ENCODE measurements around the gene GABARAP.

GABARAP gene

DNA sequence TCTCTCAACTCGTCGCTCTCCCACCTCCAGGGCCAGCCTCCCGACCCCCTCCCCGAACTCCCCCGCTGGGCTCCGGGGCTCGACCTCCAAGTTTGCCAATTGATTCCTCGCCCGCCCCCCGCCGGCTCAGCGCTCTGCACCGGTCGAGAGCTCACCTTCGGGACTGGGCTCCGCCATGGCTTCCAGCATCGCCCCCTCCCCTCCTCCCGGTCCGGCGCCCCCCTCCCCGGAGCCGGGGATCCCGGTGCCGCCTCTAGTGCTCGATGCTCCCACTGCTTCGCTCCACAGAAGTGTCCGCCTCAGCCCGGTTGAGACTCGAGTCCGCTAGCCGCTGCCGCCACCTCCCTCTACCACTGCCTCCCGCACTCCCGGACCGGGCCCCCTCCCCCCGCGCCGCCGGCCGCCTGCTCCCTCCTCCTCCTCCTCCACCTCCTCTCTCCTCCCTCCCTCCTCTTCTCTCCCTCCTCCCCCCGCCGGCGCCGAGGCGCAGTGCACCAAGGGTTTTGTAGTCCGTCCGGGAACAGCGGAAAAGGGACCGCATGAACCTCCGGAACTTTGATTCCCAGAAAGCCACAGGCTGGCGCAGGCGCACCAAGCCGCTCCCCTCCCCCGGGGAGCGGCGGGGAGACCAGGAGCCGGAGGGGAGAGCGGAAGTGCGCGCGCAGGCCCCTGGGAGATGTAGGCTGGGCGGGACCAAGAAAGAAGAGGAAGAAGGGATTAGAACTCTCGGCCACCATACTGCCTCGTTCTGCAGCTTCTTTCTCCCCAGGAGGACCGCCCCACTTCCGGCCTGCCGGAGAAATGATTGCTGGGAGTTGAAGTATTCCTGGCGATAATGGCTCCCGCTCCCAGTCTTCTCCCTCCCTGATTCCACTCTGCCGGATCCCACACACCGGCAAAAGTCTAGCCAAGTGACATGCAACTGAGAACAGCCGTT lies 2.9 kb downstream of the GABARAP start, which contains the start of gene PHF23:
TSS of gene PHF23 (minus strand) at position 367 of the 937 bp plus-strand sequence. CDS start at position 189, 178 bp downstream.
- peak; percentile 94 to 98 (median 96) for DNase-seq

DNA sequence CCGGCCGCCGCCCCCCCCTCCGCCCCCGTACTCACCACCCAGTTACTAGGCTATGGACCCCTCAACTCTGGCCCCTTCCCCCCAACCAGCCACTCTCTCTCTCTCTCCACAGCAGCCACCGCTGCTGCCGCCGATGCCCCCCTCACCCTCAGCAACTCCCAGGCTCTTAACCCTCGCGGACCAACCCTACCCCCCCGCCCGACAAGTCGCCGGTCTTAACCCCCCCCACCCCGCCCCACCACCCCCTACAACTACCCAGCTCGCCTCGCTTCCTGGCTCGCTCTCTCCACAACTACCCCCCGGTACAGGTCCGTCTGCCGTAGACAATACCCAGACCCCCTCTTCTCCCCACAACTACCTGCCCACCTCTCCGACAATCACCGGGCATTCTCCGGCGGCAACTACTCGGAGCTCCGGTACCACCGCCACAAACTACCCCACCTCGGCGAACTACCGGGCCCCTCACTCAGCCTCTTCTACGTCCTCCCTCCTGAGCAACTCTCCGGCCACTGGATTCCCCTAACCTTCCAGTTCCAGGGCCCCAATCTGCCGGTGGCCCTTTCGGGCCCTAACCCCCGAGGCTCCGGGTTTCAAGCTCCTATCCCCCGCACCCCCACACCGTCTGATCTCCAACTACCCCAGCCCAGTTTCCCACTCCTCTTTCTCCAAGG lies 3.7 kb downstream of the GABARAP start:
- peak in 2 of 3 experiments; percentile 30 to 57 for DNase-seq

DNA sequence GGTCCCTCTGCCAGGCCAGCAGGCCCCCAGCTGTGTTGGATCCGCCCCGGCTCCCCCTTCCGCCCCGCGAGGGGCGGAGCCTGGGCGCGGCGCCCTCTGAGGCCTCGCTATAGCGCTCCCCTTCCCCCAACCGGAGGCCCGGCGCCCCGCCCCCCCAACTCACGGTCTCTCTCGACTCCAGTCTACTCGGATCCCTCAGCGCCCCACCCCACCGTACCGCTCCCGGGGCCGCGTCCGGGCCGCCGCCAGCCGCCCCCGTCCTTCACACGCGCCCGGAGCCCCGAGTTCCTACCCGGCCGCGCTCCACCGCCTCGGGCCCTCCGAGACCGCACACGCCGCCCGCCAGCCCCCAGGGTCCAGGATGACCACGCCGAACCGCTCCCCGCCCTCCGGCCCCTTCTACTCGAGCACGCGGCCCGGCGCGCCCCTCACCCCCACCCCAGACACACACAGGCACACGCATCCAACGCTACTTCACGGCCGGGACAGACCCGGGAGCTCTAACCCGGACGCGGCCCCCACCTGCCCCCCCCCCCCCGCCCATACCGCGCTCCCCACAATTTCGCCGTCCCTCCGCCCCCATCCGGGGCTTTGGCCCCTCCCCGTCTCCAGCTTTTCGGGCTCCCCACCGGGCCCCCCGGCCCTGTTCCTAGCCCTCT lies 4.4 kb downstream of the GABARAP start:
- DNase-seq = peak; percentile 40 to 67 (median 58)

DNA sequence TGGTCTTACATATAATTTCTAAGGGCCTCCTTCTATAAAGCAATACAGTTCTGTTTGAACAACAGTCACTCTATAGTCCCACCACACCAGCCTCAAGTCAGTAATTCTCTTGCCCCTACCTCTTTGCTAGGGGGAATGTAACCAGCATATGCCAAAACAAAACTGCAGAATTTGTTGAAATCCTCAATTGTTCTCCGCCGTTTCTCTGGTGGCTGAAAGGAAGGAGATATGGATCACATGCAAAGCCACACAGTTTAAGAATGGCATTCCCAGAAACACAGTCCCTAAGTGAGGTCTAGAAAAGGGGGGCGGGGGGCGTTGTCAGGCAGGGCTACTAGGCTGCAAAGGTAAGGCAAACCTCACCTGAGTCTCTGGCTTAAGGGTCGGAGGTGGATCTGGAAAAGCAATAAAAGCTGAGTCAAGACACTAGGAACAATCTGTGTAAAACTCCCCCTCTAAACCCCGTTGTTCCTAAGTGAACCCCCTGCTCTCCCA lies 4.9 kb downstream of the GABARAP start:
- DNase-seq = no peak

DNA sequence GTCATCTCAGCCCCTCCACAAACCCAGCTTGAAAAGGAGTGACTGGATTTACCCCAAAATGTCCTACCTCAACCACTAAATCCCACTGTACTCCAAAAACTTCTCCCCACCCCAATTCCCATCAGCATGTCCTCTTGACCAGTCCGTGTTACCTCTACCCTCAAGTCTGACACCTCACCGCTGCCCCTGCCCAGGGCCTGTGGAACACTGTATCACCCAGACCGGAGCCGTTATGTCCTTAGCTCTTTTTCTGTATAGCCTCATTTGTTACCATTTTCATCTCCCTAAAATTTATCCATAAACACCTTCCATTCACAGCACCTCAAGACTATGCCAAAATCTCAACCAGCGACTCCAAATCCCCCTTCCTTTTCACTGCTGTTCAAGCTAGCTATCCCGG lies 5.4 kb downstream of the GABARAP start:
- no peak for DNase-seq

DNA sequence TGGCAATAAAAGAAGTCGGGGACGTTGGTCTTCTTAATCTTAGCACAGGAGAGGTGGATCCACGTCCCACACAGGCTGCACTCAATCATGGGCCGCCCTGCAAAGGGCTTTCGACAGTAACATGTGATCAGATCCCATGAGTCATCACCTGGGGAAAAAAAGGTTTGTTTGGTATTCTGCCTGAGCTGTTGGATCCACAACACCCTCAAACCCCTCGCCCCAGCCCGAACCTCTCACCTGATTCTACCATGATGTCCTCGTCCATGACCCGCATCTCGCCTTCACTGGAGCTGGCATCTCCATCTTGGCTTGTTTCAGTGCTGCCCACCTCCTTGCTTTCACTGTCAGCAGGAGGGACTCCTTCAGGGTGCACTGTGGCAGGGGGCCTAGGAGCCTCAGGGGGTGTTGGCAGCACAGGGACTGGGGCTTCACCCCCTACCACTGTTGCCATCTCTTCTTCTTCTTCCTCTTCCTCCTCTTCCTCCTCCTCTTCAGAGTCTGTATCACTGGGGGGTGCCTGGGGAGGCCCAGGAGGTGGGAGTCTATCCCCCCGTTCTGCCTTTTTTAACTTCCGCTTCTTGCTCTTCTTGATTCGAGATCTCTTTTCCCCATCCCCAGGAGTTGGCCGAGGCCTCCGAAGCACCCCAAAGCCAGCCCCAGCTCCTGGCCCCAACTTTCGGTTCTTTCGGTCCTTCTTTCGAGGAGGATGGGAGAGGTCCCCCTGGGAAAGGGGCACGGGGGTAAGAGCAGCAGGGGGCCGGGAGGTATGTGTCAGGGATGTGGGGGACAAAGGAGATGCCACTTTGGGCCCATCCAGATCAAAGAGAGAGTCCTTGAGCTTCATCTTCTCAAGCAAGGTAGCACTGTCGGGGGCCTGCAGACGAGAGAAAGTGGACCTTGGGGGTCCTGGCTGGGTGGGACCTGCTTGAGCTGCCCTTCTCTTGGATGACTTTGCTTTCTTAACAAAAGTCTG lies 6.3 kb downstream of the GABARAP start:
- DNase-seq = no peak

DNA sequence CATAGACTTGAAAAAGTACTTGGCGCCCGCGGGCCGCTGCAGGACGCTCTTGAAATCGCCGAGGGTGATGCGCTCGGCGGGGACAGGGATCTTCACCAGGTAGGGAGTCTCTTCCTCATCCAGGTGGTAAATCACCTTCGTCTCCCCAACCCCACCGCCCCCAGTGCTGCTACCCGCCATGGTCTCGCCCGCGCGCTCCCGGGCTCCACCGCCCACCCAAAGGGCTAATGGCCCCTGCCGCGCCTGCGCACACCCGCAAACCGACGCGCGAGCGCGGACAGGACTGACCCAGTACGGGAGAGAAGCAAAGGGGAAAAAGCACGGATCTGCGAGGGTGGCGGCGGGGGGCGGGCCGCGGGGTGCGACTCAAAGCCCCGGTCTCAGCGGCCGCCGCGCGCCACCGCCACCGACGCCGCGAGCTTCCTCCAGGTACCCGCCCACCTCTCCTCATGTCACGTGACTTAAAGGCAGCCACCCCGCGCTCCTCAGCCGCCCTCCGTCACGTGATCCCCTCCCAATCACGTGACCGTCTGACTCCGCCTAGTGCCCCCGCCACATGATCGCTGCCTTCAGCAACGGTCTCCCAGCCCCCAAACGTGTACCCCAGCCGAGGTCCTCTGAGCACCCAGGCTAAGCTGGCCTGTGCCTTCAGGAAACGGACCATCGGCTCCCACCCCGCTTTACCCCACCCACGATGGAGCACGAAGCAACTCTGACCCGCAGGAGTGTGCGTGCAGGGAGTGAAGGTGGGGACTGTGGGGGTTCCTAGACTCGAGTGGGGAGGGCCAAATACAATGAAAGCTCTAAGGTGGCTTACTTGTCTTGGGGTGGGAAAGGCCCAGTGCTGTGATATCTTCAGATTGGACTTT lies 7.9 kb downstream of the GABARAP start, which contains the start of gene DVL2:
TSS of gene DVL2 (minus strand) at position 435 of the 869 bp plus-strand sequence. CDS start at position 180, 255 bp downstream.
- peak; percentile 84 to 90 (median 88) for DNase-seq

DNA sequence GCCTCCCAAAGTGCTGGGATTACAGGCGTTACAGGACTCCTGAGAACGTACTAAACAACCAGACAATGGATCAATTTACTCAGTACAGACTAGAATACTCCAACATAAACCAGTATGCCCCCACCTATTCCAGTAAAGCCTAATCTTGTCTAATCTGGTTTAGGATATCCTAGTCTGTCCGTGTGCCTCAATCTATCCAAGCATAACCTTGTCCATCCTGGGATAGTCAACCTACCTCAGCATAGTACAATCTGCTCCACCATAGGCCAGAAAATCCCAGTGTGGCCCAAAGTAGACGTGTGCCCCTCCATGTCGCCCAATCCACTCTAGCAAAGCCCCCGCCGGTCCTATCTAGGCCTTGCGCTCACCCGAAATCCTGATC lies 8.6 kb downstream of the GABARAP start:
- no peak for DNase-seq

DNA sequence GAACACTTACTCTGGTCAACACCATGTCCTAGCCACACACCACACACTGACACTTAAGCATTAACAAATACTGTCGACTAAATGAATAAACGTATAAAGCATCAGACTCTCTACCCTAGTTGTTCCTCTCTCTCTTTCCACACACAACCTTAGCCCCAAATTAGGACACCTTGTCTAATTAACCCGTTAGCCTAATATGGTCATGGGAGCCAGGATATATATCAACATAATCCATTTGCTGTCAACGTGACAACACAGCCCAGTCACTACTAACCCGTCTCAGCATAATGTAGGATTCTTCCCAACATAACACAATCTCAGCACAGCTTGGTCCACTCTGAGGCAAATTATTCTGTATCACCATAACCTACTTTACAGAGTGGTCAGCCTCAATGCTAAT lies 10.1 kb downstream of the GABARAP start:
- DNase-seq = no peak

DNA sequence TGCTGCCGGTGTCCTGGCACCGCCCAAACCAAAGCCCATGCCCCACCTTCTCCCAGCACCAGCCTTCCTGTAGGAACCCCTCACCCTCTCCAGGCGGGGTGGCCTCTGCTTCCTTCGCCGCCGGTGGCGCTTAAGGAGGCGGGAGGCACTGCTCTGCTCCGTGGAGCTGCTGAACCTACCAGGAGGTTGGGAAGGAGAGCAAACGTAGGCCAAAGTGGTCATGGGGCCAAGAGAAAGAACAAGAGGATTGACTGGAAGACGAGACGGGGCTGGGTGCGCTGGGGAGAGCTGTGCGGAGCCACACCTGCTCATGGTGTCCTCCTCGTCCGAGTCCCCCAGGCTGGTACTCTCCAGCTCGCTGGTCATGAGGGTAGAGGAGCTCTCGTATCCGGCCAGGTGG lies 12.7 kb downstream of the GABARAP start:
- no peak for DNase-seq

DNA sequence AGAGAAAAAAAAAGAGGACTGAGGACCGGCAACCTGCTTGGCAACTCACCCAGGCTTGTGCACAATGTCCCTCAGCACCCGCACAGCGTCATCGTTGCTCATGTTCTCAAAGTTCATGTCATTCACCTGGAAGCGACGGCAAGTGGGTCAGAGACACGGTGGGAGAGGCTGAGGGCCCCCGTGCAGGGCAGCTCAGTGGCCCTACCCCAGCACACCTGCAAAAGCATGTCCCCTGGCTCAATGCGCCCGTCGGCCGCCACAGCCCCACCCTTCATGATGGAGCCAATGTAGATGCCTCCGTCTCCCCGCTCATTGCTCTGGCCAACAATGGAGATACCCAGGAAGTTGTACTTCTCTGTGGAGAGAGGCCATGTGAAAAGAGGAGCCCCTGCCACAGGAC lies 13.3 kb downstream of the GABARAP start:
- DNase-seq = no peak

DNA sequence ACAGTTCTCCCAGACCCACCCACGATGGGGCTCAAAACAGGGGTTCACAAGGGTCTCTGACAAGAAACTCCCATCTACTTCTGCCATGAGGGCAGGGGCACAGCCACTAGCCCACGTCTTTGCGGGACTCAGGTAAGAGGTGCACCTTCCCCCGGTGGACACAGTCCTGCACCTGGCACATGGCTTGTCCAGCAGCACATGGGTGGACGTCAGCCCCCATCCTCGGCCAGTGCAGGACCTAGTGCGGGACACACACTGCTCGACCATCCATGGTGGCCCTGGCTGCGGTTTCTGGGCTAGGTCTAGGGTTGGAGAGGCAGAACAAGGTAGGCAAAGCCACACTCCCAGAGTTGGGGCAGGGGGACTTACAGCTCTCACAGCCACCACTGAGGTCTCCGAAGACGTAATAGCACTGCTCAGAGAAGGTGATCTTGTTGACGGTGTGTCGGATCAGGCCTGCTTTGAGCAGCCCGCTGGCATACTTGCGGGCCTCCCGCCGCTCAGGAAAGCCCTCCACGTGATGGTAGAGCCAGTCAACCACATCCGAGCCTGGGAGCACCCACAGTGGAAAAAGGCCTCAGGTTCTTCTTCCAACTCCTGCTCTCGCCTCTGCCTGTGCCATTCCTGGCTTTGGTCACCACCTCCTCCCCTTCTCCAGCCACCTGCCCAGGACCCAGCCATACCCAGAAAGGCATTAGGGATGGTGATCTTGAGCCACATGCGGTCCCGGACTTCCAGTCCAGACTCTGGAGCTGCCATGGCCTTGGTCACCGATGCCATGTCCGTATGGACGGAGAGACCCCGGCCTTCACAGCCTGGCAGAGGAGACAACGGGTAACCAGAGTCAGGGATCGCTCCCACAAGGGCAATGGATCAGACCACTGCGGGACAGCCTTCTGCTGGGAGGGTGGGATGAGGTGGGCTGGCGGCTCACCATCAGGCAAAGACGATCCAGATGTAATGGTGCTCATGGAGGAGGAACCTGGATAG lies 15.2 kb downstream of the GABARAP start:
- no peak for DNase-seq

DNA sequence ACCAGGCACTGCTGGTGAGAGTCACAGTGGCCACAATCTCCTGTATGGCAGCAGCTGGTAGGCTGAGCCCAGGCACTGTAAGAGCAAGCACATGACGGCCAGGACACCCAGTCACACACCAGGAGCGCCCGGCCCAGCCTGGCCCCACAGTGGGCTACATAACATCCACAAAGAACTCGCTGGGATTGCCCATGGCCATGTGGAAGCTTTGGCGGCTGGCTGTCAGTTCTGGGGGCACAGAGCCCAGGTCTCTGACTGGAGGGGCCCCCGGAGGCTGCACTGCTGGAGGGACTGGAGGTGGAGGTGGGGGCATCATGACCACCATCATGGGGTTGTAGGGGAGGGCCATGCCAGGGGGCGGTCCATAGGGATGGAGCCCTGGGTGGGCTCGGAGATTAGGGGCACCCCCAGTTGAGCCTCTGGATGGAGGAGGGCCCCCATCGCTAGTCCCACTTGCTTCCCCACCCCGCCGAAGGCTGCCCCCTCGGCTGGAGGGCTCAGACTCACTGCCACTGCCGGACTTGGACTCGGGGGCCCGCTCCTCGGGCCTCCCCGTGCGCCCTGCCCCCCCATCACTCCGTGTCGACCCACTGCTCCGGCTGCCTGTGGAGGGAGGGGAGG lies 16.4 kb downstream of the GABARAP start:
- no peak for DNase-seq

DNA sequence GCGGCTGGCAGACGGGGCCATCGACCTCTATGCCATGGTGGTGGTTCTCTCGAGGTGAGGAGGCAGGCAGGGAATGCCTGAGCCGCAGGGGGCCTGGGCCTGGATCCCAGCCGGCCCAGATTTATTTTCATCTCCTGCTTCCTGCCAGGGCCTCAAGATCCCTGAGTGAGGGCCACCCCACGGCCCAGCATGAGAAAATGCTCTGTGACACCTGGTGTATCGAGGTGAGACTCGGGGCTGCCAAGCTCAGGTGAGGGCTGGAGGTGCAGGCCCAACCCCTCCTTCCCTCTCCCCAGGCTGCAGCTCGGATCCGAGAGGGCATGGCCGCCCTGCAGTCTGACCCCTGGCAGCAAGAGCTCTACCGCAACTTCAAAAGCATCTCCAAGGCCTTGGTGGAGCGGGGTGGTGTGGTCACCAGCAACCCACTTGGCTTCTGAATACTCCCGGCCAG lies 17.6 kb downstream of the GABARAP start:
- no peak for DNase-seq

DNA sequence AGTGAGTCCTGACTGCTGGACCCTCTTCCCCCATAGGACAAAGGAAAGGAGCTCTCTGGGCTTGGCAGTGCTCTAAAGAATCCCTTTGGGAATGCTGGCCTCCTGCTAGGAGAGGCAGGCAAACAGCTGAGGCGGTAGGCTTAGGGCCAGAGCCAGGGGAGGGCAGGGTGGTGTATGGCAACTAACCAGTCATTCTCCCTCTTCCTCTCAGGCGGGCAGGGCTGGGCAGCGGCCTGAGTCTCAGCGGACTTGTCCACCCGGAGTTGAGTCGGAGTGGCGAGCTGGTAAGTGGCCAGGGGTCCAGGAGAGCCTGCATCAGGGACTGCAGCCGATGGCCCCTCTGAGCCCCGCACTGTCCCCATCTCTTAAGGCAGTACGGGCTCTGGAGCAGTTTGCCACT lies 18.1 kb downstream of the GABARAP start:
- DNase-seq = no peak

DNA sequence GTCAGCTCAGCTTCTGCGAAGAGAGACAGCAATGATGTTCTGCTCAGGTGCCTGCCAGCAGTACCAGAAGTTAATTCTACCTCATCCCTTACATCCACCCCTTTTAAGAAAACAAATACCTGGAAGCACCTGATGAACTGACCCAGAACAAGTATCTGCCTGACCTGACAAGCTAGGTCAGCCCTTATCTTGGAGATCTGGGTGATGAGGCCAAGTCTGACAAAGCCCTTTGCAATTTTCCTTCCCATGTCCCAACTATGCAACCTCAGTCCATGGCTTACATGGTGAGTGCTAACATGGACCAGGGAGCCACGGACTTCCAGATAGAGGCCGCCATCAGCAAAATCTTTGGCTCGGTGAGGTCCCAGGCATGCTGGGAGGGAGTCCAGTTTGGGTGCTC lies 18.9 kb downstream of the GABARAP start:
- DNase-seq = no peak

DNA sequence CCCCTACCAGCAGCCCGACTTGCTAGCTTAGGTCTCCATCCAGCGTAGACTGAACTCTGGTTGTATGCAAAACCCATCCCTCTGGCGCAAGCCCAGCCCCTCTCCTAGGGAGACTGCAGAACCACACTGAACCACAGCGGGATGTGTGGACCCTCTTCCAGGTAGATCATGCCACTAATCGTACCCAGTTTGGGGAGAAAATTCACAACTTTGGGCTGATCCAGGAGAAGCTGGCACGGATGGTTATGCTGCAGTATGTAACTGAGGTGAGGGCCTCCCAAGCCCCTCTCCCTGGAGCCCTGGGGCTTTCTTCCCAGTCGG lies 19.3 kb downstream of the GABARAP start:
- DNase-seq = peak in 1 of 3 experiments; percentile 5

DNA sequence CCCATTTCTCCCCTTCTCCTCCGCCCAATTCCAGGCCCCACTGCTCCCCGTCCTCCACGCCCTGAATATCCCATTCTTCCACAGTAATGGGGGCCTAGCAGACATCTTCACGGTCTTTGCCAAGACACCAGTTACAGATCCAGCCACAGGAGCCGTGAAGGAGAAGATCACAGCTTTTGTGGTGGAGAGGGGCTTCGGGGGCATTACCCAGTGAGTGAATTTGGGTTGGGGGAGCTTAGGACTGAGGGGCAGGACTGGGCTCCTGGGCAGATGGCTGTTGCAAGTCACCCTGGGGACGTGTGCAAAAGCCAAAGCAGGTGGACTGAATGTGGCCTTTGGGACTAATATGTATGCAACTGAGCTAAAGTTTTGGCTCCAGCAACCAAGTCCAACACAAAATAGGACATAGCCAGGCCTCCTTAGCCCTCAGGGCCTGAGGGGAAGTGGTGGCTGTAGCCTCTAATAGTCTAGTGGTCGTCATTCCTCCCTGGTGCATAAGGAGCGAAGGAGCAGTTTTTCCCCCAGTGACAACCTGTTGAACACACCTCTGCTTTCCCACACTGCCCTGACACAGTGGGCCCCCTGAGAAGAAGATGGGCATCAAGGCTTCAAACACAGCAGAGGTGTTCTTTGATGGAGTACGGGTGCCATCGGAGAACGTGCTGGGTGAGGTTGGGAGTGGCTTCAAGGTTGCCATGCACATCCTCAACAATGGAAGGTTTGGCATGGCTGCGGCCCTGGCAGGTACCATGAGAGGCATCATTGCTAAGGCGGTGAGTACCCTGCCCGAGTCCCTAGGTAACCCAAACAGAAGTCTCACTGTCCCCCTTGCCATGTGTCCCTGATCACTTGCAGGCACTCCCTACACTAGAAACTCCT lies 19.9 kb downstream of the GABARAP start:
- DNase-seq = no peak
